AG09309 (cell line): ENCODE results near the gene SIK2.
A peak's percentile ranks its signal among the peaks of the same experiment; 100 is the strongest.

ENCODE experiments used
- DNase-seq: peaks from one replicate; pipeline ENCODE4 v3.0.0-alpha.2; 2010; ENCODE audit warnings: low read depth
- H3K4me3 ChIP-seq: 2 replicates; pipeline ENCODE4 v1.5.1; 2011; ENCODE audit warnings: mild to moderate bottlenecking, low read depth, low read length, moderate library complexity; ENCODE audit not compliant: control insufficient read depth
- TF ChIP-seq, protein P1 (sequence below): IDR thresholded peaks from 2 replicates; pipeline ENCODE4 v1.5.1; 2011; ENCODE audit warnings: mild to moderate bottlenecking, low read depth, low read length, inconsistent platforms; ENCODE audit not compliant: insufficient read depth, control insufficient read depth; ENCODE audit errors: missing control alignments

SIK2 gene

GRCh38 chr11:111601636-111601978 is 642 bp upstream of the SIK2 start:
- peak overlapping the region; percentile 37 for H3K4me3 ChIP-seq
- no peak for DNase-seq
- TF ChIP-seq, protein P1, sequence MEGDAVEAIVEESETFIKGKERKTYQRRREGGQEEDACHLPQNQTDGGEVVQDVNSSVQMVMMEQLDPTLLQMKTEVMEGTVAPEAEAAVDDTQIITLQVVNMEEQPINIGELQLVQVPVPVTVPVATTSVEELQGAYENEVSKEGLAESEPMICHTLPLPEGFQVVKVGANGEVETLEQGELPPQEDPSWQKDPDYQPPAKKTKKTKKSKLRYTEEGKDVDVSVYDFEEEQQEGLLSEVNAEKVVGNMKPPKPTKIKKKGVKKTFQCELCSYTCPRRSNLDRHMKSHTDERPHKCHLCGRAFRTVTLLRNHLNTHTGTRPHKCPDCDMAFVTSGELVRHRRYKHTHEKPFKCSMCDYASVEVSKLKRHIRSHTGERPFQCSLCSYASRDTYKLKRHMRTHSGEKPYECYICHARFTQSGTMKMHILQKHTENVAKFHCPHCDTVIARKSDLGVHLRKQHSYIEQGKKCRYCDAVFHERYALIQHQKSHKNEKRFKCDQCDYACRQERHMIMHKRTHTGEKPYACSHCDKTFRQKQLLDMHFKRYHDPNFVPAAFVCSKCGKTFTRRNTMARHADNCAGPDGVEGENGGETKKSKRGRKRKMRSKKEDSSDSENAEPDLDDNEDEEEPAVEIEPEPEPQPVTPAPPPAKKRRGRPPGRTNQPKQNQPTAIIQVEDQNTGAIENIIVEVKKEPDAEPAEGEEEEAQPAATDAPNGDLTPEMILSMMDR: no peak

- peak overlapping the region; percentile 97 for H3K4me3 ChIP-seq
- DNase-seq: no peak
- TF ChIP-seq, protein P1: no peak
These were observed 789 bp downstream of the SIK2 start for GRCh38 chr11:111602865-111603610.

- peak overlapping the region; percentile 97 for H3K4me3 ChIP-seq
- TF ChIP-seq, protein P1: no peak
- DNase-seq: no peak
These were observed 1.4 kb downstream of the SIK2 start for GRCh38 chr11:111603611-111604130.

GRCh38 chr11:111604392-111605009 is 2.3 kb downstream of the SIK2 start:
- DNase-seq: no peak
- TF ChIP-seq, protein P1: peak; percentile 59
- no peak overlapping the region for H3K4me3 ChIP-seq

DNA sequence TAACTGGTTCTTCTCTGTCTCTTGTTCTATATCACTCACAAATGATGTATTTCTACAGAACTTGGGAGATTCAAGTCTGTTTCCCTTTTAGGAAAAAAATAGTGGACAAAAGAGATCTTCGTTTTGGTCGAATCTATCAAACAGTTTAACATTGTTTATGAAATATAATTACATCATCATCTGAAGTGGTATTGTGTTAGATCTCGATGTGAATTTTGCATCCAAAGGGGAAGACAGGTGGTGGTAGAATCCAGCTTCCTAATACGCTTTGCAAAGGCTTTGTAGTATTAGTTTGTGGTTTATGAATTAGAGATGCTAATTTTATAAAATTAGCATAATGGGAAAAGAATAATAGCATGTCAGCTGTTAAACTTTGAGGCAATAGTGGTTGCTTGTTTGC is 3.4 kb downstream of the SIK2 start:
- TF ChIP-seq, protein P1: no peak
- no peak for DNase-seq
- no peak overlapping the region for H3K4me3 ChIP-seq

- DNase-seq: no peak
- H3K4me3 ChIP-seq: no peak overlapping the region
- TF ChIP-seq, protein P1: no peak
These were observed 4.7 kb downstream of the SIK2 start for GRCh38 chr11:111606986-111607385.

- no peak for DNase-seq
These were observed 5.5 kb downstream of the SIK2 start for GRCh38 chr11:111607751-111608150.

More at GRCh38 chr11:111607751-111608150, 5.5 kb downstream of the SIK2 start:
- H3K4me3 ChIP-seq: no peak overlapping the region
- TF ChIP-seq, protein P1: no peak
